ENCODE results near the gene TBC1D2B.

DNA sequence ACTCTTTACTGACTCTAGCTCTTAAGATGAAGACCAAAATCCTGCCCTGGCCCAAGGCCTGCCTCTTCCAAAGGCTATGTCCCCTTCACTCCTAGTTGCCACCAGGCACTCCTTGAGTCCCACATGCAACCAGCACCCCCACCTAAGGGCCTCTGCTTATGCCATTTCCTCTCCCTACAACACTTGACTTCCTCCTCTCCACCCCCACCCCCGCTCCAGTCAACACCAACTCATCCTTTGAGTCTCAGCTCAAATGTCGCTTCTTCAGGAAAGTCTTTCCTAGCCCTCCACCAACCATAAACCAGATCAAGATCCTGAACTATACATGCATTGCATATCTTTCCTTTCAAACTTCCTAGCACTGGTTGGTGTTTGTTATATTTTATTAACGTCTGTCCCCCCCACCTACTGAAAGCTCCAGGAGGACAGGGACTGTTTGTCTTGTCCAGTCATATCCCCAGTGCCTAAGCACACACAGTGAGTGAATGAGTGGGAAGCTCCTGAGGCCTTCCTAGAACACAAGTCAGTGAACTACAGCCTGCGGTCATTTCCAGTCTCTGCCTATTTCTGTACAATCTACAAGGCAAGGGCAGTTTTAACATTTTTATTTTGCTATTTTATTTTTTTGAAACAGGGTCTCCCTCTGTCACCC, 7.3 kb downstream of the TBC1D2B start:
- TF ChIP-seq, protein P1, sequence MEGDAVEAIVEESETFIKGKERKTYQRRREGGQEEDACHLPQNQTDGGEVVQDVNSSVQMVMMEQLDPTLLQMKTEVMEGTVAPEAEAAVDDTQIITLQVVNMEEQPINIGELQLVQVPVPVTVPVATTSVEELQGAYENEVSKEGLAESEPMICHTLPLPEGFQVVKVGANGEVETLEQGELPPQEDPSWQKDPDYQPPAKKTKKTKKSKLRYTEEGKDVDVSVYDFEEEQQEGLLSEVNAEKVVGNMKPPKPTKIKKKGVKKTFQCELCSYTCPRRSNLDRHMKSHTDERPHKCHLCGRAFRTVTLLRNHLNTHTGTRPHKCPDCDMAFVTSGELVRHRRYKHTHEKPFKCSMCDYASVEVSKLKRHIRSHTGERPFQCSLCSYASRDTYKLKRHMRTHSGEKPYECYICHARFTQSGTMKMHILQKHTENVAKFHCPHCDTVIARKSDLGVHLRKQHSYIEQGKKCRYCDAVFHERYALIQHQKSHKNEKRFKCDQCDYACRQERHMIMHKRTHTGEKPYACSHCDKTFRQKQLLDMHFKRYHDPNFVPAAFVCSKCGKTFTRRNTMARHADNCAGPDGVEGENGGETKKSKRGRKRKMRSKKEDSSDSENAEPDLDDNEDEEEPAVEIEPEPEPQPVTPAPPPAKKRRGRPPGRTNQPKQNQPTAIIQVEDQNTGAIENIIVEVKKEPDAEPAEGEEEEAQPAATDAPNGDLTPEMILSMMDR (IDR thresholded peaks at IDR 0.05) = no peak
- TF ChIP-seq KAT7 (CRISPR knock-in tag; IDR thresholded peaks at IDR 0.05; ENCODE audit: borderline replicate concordance) (no peak), NFE2L1 (CRISPR knock-in tag; IDR thresholded peaks at IDR 0.05) (no peak), TEAD1 (CRISPR knock-in tag; IDR thresholded peaks at IDR 0.05) (no peak), CREB1 (CRISPR knock-in tag; IDR thresholded peaks at IDR 0.05) (no peak), MAX (CRISPR knock-in tag; IDR thresholded peaks at IDR 0.05) (no peak), ZNF121 (CRISPR knock-in tag; IDR thresholded peaks at IDR 0.05) (no peak), ZNF232 (CRISPR knock-in tag; IDR thresholded peaks at IDR 0.05) (no peak), JAZF1 (CRISPR knock-in tag; IDR thresholded peaks at IDR 0.05) (no peak), FOXP1 (CRISPR knock-in tag; IDR thresholded peaks at IDR 0.05; ENCODE audit: borderline replicate concordance) (no peak)
- TF ChIP-seq, protein P2, sequence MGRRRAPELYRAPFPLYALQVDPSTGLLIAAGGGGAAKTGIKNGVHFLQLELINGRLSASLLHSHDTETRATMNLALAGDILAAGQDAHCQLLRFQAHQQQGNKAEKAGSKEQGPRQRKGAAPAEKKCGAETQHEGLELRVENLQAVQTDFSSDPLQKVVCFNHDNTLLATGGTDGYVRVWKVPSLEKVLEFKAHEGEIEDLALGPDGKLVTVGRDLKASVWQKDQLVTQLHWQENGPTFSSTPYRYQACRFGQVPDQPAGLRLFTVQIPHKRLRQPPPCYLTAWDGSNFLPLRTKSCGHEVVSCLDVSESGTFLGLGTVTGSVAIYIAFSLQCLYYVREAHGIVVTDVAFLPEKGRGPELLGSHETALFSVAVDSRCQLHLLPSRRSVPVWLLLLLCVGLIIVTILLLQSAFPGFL (CRISPR knock-in tag; IDR thresholded peaks at IDR 0.05; ENCODE audit: borderline replicate concordance) = no peak

Data from WTC11 (cell line).